Ectodermal cell (in vitro differentiated cells): Measurements from ENCODE around the gene DNAJC10.
"Not testable (repeated sequence)": the region's sequence is repeated elsewhere in the genome, so short reads cannot be mapped to it uniquely, and the experiment has no call there.

Experiments
- H3K27ac ChIP-seq: 2 replicates; pipeline ENCODE4 v1.7.0; 2013; ENCODE audit warnings: mild to moderate bottlenecking, low read depth, low read length; ENCODE audit not compliant: insufficient read depth, poor library complexity, severe bottlenecking
- H3K27me3 ChIP-seq: 2 replicates; pipeline ENCODE4 v1.7.0; 2013; ENCODE audit warnings: mild to moderate bottlenecking, low read length; ENCODE audit not compliant: insufficient read depth, control insufficient read depth, poor library complexity, severe bottlenecking
- H3K36me3 ChIP-seq: one replicate; pipeline ENCODE4 v1.7.0; 2013; ENCODE audit warnings: low read length; ENCODE audit not compliant: control insufficient read depth, insufficient read depth
- H3K4me1 ChIP-seq: one replicate; pipeline ENCODE4 v1.7.0; 2013; ENCODE audit warnings: low read length; ENCODE audit not compliant: control insufficient read depth, insufficient read depth
- H3K4me3 ChIP-seq: 2 replicates; pipeline ENCODE4 v1.7.0; 2013; ENCODE audit warnings: low read depth, low read length, control low read depth; ENCODE audit not compliant: insufficient read depth
- H3K9me3 ChIP-seq: 2 replicates; pipeline ENCODE4 v1.7.0; 2013; ENCODE audit warnings: mild to moderate bottlenecking, low read length, moderate library complexity; ENCODE audit not compliant: control insufficient read depth
- WGBS, 2 experiments: methylation state at CpG; one replicate each; pipeline ENCODE4 v1.1.7; 2013; ENCODE audit warnings: missing lambda C conversion rate in 2 of 2; 5-methylcytosine and 5-hydroxymethylcytosine counted together

Gene DNAJC10

DNA sequence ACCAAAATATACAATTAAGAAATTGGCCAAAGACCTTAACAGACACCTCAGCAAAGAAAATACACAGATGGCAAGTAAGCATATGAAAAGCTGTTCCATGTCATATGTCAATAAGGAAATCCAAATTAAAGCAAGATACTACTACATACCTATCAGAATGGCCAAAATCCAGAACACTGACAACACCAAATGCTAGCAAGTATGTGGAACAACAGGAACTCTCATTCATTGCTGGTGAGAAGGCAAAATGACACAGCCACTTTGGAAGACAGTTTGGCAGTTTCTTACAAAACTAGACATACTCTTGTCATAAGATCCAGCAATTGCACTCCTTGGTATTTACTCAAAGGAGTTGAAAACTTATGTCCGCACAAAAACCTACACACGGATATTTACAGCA, 20.3 kb upstream of the DNAJC10 start:
- Histone ChIP-seq H3K9me3 (no peaks in the 10 kb centered on the region), H3K27me3 (no peaks in the 10 kb centered on the region), H3K27ac (no peak overlapping the region), H3K36me3 (no peaks in the 10 kb centered on the region), H3K4me1 (no peaks in the 10 kb centered on the region), H3K4me3 (no peak overlapping the region)
- 100% methylated on average over 2 of the region's 2 CpGs for WGBS, 2 experiments

DNA sequence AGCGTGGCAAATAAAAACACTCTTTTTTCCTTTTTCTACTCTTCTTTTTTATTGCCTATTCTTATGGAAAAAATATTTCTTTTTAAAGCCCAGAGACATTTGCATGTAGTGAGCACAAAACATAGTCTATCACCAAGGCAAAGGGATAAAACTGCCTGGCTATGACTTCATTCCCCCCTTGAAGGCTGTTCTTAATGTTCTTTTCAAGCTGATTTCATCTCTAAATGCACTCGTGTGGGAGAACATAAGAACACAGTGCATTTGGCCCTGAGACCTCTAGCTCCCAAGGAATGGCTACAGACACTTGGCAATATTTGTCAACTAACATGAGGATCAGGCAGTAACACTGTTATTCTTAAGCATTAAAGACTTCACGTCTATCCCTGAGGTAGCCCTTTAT, 17.4 kb upstream of the DNAJC10 start:
- Histone ChIP-seq H3K27ac (no peak overlapping the region), H3K9me3 (no peaks in the 10 kb centered on the region), H3K4me3 (no peak overlapping the region), H3K27me3 (no peaks in the 10 kb centered on the region), H3K4me1 (no peaks in the 10 kb centered on the region), H3K36me3 (no peaks in the 10 kb centered on the region)
- WGBS, 2 experiments, result 83 to 86% methylated on average over 2 to 3 of the region's 3 CpGs

DNA sequence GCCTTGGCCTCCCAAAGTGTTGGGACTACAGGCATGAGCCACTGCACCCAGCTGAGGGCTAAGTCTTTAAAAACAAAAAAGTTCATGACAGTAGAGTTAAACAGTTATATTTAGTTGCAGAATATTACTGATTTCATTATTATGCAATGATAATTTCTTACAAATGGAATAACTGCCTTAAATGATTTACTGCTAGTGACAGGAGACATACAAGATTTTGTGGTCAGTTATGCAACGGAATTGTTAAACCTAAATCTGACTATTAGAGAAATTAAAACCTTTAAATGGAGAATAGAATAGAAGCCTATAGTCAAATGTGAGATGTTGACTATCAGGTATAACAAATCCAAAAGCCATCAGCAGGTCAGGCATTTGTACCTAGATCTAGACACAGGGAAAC, 10.3 kb upstream of the DNAJC10 start:
- Histone ChIP-seq H3K36me3 (no peaks in the 10 kb centered on the region), H3K9me3 (no peaks in the 10 kb centered on the region), H3K4me1 (no peaks in the 10 kb centered on the region), H3K4me3 (no peak overlapping the region), H3K27me3 (no peaks in the 10 kb centered on the region), H3K27ac (no peak overlapping the region)
- whole genome bisulfite sequencing, 2 experiments, result 87% methylated on average over 1 of the region's 1 CpG; no CpG with 5 or more reads in 1 of the 2 experiments

DNA sequence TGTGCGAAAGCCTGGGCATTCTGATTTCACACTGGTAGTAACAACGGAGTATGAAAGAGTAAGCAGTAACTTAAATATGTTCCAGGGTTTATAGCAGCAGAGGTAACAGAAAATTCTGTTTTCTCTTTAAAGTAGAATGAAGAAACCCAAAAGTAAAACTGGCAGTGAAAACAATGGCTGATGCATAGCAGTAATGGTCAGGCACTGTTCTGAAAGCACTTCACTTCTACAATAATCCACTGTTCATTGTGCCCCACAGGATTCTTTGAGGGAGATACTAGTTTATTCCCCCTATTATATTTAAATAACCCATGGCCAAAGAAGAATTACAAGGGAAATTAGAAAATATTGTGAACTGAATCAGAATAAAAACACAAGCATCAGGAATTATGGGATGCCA, 9.3 kb upstream of the DNAJC10 start:
- Histone ChIP-seq H3K4me3 (no peak overlapping the region), H3K27me3 (no peaks in the 10 kb centered on the region), H3K36me3 (no peaks in the 10 kb centered on the region), H3K4me1 (no peaks in the 10 kb centered on the region), H3K27ac (no peak overlapping the region), H3K9me3 (no peaks in the 10 kb centered on the region)
- WGBS, 2 experiments, result 93 to 94% methylated on average over 2 of the region's 2 CpGs

DNA sequence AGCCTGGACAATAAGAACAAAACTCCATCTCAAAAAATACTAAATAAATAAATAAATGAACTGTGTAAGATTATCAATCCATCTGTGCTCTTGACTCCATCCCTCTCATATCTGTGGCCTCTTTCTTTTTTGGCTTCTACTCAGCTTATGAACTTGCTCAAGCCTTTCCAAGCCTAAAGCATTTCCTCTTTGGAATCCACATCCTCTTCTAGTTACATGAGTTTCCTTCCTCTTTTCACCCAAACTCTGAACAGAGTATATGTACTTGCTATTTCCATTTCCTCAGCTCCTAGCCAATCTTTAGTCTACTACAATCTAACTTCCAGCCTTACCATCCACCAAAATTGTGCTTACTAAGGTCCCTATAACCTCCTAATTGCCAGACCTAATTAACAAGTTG, 2.5 kb upstream of the DNAJC10 start:
- peaks cover 8% of the 10 kb centered on the region for H3K4me1 ChIP-seq
- H3K36me3 ChIP-seq, result no peaks in the 10 kb centered on the region
- H3K27me3 ChIP-seq, result no peaks in the 10 kb centered on the region
- no peak overlapping the region for H3K4me3 ChIP-seq
- H3K27ac ChIP-seq, result no peak overlapping the region
- no peaks in the 10 kb centered on the region for H3K9me3 ChIP-seq

DNA sequence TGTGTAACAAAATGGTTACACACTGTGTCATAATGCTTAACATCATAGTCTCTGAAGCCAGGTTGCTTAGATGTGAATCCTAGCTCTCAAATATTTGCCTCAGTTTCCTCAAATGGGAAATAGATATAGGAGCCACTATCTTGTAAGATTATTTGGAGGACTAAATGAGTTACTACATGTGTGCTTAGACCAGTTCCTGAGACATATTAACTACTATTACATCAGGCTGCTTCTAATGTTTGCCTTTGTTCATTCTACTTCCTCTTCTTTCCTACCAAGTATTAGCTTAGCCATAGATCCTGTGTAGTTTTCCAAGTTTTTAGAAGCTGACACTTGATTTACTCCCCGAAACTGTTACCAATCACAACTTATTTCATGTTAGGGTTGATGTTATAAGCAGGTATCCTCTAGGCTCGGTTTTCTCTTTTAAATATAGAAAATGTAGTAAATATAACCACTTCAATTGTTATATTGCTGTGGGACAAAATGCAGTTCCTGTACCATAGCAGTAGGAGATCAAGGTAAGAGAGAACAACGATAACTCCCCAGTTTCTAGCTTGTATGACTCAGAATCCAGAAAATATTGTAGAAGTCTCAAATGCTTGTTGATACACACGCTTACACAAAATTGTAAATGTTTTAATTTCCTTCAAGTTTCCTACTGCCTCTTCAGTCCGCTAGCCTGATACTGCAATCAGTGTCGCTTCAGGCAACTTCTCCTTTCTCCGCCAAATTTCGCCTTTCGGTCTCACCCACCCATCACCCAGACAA, 751 bp upstream of the DNAJC10 start:
- 5 to 11% methylated on average over 7 of the region's 9 CpGs for WGBS, 2 experiments
- H3K27ac ChIP-seq, result peak overlapping the region; percentile 83
- no peaks in the 10 kb centered on the region for H3K36me3 ChIP-seq
- no peaks in the 10 kb centered on the region for H3K27me3 ChIP-seq
- peaks cover 8% of the 10 kb centered on the region for H3K4me1 ChIP-seq
- H3K4me3 ChIP-seq, result peak overlapping the region; percentile 95
- H3K9me3 ChIP-seq, result no peaks in the 10 kb centered on the region

DNA sequence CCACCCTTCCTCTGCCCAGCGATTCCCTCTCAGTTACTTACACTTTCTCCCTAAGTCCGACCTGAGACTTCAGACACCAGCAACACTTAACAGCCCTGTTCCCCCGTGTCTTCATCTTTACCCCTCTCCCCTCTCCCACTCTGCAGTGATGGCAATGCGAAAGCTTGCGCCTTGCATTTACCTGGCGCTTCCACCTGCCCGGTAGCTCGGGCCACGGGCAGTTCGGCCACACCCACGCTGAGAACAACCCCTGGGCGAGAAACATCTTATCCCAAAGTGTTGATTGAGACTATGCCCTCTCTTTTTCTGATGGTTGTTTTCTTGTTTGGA, 558 bp downstream of the DNAJC10 start:
- WGBS, 2 experiments, result 1 to 2% methylated on average over 12 of the region's 12 CpGs
- no peaks in the 10 kb centered on the region for H3K27me3 ChIP-seq
- peak overlapping the region; percentile 83 for H3K27ac ChIP-seq
- H3K36me3 ChIP-seq, result no peaks in the 10 kb centered on the region
- H3K4me1 ChIP-seq, result peaks cover 8% of the 10 kb centered on the region
- H3K9me3 ChIP-seq, result no peaks in the 10 kb centered on the region
- H3K4me3 ChIP-seq, result peak overlapping the region; percentile 95

DNA sequence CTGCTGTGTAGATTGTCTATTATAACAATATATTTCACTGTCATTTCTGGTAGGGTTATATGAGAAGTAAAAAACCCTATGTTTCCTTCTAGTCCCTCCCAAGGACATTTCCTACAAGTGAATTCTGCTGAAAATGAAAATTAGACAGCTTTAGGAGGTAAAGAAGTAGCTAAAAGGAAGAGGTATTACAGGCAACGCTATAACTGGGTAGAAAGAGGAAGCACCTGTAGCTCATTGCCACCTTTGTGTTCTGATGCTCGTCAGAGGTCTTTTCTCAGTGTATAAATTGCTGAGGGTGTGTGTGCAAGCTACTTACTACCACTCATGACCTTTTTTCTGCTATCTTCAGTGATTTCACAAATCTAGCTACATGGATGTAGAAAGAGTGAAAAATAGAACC, 1.4 kb downstream of the DNAJC10 start:
- H3K4me3 ChIP-seq, result no peak overlapping the region

DNA sequence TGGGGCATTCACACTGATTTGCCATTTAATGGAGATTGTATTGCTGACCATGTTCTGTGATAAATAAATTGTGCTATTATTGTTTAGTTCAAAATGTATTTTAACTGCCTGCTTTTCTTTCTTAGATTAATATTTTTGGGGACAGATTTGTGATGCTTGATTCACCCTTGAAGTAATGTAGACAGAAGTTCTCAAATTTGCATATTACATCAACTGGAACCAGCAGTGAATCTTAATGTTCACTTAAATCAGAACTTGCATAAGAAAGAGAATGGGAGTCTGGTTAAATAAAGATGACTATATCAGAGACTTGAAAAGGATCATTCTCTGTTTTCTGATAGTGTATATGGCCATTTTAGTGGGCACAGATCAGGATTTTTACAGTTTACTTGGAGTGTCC, 1.8 kb downstream of the DNAJC10 start:
- no peaks in the 10 kb centered on the region for H3K27me3 ChIP-seq
- no peak overlapping the region for H3K4me3 ChIP-seq
- H3K36me3 ChIP-seq, result peaks cover 4% of the 10 kb centered on the region
- no peak overlapping the region for H3K27ac ChIP-seq
- no peaks in the 10 kb centered on the region for H3K9me3 ChIP-seq
- H3K4me1 ChIP-seq, result peaks cover 8% of the 10 kb centered on the region

More for the DNA sequence above, 1.4 kb downstream of the DNAJC10 start:
- Histone ChIP-seq H3K4me1 (peaks cover 8% of the 10 kb centered on the region), H3K36me3 (peaks cover 2% of the 10 kb centered on the region), H3K9me3 (no peaks in the 10 kb centered on the region), H3K27ac (no peak overlapping the region), H3K27me3 (no peaks in the 10 kb centered on the region)
- WGBS, 2 experiments, result 69 to 82% methylated on average over 2 of the region's 2 CpGs

DNA sequence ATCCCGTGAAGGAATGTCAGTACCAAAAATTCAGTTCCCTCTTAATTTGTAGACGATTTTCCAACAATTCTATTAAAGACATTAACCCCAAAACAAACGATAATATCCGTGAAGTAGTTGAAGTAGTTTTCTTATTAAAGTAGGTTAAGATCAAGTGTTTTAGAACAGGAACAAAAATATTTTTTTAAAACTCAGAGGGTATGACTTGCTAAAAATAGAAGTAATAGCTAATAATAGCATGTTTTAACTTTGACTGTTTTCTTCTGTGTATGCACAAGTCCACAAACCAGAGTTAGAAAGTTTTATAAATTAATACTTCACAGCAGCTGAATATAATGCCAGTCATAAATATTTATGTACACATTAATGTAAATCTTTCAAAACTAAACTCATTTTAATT, 2.4 kb downstream of the DNAJC10 start:
- Histone ChIP-seq H3K27ac (no peak overlapping the region), H3K4me3 (no peak overlapping the region), H3K36me3 (peaks cover 7% of the 10 kb centered on the region), H3K9me3 (no peaks in the 10 kb centered on the region), H3K4me1 (peaks cover 8% of the 10 kb centered on the region), H3K27me3 (no peaks in the 10 kb centered on the region)
- 89 to 97% methylated on average over 3 to 4 of the region's 4 CpGs for WGBS, 2 experiments

DNA sequence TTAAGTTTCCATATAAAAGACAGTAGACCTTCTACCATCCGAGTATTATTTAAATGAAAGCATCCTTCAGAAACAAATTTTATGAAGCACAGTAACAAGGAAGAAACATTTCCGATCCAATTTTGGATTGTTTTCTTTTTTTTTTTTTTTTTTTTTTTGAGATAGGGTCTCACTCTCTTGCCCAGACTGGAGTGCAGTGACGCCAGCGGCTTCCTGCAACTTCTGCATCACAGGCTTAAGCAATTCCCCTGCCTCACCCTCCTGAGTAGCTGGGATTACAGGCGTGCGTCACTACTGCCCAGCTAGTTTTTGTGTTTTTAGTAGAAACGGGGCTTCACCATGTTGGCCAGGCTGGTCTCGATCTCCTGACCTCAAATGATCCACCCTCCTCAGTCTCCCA, 3.1 kb downstream of the DNAJC10 start:
- WGBS, 2 experiments, result 90 to 92% methylated on average over 8 of the region's 8 CpGs
- H3K36me3 ChIP-seq, result peaks cover 11% of the 10 kb centered on the region

More for the DNA sequence above, 3.1 kb downstream of the DNAJC10 start:
- H3K4me1 ChIP-seq, H3K27me3 ChIP-seq, H3K4me3 ChIP-seq, H3K9me3 ChIP-seq, H3K27ac ChIP-seq: not testable (repeated sequence)
